PC-9 (cell line): Measurements from ENCODE around the gene ANKRD16.

Experiments
- EZH2 ChIP-seq: fragments of 200-600 bp; sonication (generic); IDR thresholded peaks from 2 replicates; pipeline ENCODE4 v1.8.0; 2017; ENCODE audit warnings: antibody characterized with exemption, low read depth
- TF ChIP-seq, protein P1 (sequence below): fragments of 200-600 bp; sonication (generic); conservative IDR thresholded peaks from 2 replicates; pipeline ENCODE4 v1.6.1; 2017; ENCODE audit warnings: mixed run types, antibody characterized with exemption, mild to moderate bottlenecking, moderate library complexity

DNA sequence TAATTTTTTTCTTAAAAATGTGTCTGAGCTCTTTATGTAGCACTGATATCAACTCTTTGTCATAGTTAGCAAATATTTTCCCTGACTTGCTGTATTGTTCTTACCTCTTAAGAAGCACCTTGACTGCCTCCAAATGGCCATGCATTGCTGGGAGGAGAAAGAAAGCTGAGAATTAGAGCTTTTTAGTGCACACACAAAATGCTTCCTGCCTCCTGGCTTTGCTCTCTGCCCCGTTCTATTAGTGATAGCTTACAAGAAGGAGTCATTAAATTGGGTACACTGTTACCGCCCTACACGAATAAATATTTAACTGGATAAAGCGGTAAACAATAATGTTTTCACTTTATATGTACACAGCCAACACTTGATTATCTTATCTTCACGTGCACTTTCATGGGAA is 4.1 kb downstream of the ANKRD16 start:
- TF ChIP-seq, protein P1, sequence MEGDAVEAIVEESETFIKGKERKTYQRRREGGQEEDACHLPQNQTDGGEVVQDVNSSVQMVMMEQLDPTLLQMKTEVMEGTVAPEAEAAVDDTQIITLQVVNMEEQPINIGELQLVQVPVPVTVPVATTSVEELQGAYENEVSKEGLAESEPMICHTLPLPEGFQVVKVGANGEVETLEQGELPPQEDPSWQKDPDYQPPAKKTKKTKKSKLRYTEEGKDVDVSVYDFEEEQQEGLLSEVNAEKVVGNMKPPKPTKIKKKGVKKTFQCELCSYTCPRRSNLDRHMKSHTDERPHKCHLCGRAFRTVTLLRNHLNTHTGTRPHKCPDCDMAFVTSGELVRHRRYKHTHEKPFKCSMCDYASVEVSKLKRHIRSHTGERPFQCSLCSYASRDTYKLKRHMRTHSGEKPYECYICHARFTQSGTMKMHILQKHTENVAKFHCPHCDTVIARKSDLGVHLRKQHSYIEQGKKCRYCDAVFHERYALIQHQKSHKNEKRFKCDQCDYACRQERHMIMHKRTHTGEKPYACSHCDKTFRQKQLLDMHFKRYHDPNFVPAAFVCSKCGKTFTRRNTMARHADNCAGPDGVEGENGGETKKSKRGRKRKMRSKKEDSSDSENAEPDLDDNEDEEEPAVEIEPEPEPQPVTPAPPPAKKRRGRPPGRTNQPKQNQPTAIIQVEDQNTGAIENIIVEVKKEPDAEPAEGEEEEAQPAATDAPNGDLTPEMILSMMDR = no peak
- TF ChIP-seq EZH2 = no peak
